SK-N-SH treated with all-trans-retinoic acid at 6 μM for 48 hours (cell line): ENCODE data around the gene OVCA2.

Experiments used
- ARNTL ChIP-seq: fragments of 450-650 bp; formaldehyde crosslinking; IDR thresholded peaks from 2 replicates; pipeline ENCODE4 v1.5.0; 2020; ENCODE audit warnings: low read depth, mild to moderate bottlenecking, moderate library complexity, borderline replicate concordance
- CREB5 ChIP-seq: fragments of 250-450 bp; sonication (Bioruptor Pico); IDR thresholded peaks from 2 replicates; pipeline ENCODE4 v1.5.1; 2020; ENCODE audit warnings: low read depth, mild to moderate bottlenecking, moderate library complexity
- CSRNP3 ChIP-seq: fragments of 250-450 bp; sonication (Bioruptor Pico); IDR thresholded peaks from 2 replicates; pipeline ENCODE4 v1.5.1; 2021; ENCODE audit warnings: mild to moderate bottlenecking, moderate library complexity
- GLIS3 ChIP-seq: fragments of 250-450 bp; sonication (Bioruptor Pico); IDR thresholded peaks from 2 replicates; pipeline ENCODE4 v1.5.0; 2020; ENCODE audit warnings: mild to moderate bottlenecking, moderate library complexity
- PATZ1 ChIP-seq: fragments of 250-450 bp; sonication (Bioruptor Pico); IDR thresholded peaks from 2 replicates; pipeline ENCODE4 v1.8.0; 2020; ENCODE audit warnings: mild to moderate bottlenecking, moderate library complexity, borderline replicate concordance
- RARB ChIP-seq: fragments of 250-450 bp; sonication (Bioruptor Pico); IDR thresholded peaks from 2 replicates; pipeline ENCODE4 v1.8.0; 2021; ENCODE audit warnings: mild to moderate bottlenecking, moderate library complexity
- TOX ChIP-seq: fragments of 250-450 bp; sonication (Bioruptor Pico); IDR thresholded peaks from 2 replicates; pipeline ENCODE4 v1.8.0; 2021; ENCODE audit warnings: mild to moderate bottlenecking, moderate library complexity, borderline replicate concordance
- TSHZ2 ChIP-seq: fragments of 250-450 bp; sonication (Bioruptor Pico); IDR thresholded peaks from 2 replicates; pipeline ENCODE4 v1.5.0; 2020; ENCODE audit warnings: mild to moderate bottlenecking, moderate library complexity
- ZFP30 ChIP-seq: fragments of 450-650 bp; formaldehyde crosslinking; IDR thresholded peaks from 2 replicates; pipeline ENCODE4 v1.5.0; 2022; ENCODE audit warnings: mild to moderate bottlenecking, moderate library complexity
- ZNF565 ChIP-seq: fragments of 450-650 bp; formaldehyde crosslinking; conservative IDR thresholded peaks from 2 replicates; pipeline ENCODE4 v1.5.0; 2020; ENCODE audit warnings: low read depth, mild to moderate bottlenecking, moderate library complexity
- ZNF70 ChIP-seq: fragments of 450-650 bp; formaldehyde crosslinking; IDR thresholded peaks from 2 replicates; pipeline ENCODE4 v1.5.0; 2020; ENCODE audit warnings: mild to moderate bottlenecking, moderate library complexity

GRCh38 chr17:2034157-2034556 lies 7.7 kb upstream of the OVCA2 start:
- TF ChIP-seq PATZ1 (CRISPR knock-in tag) (no peak), ZNF70 (CRISPR knock-in tag) (no peak), ZFP30 (CRISPR knock-in tag) (no peak), GLIS3 (CRISPR knock-in tag) (no peak), RARB (CRISPR knock-in tag) (no peak), CSRNP3 (CRISPR knock-in tag) (no peak), ZNF565 (no peak), CREB5 (no peak), TOX (no peak), TSHZ2 (CRISPR knock-in tag) (no peak), ARNTL (CRISPR knock-in tag) (no peak)
